Testis (tissue), 3 donors: Measurements from ENCODE around the gene PSIP1. TPM values are rescaled to one million over a fixed set of nuclear protein-coding genes. Genes with fewer than 3 reads are reported as not detected.

Experiments used
- DNase-seq: peaks from one replicate; pipeline ENCODE4 v3.0.0-alpha.2; 2019
- H3K27ac ChIP-seq, 2 donors: fragments of 200-600 bp; sonication (generic); one replicate each; pipeline ENCODE4 v1.5.1; 2019
- H3K27me3 ChIP-seq: fragments of 200-600 bp; sonication (generic); one replicate; pipeline ENCODE4 v1.5.1; 2019
- H3K36me3 ChIP-seq: fragments of 200-600 bp; sonication (generic); one replicate; pipeline ENCODE4 v1.5.1; 2017; ENCODE audit warnings: low read depth; ENCODE audit errors: missing control alignments
- H3K4me1 ChIP-seq: fragments of 200-600 bp; sonication (generic); one replicate; pipeline ENCODE4 v1.5.1; 2019
- H3K4me3 ChIP-seq, 2 donors: fragments of 200-600 bp; sonication (generic); one replicate each; pipeline ENCODE4 v1.5.1; 2017 to 2019
- H3K9me3 ChIP-seq: fragments of 200-600 bp; sonication (generic); one replicate; pipeline ENCODE4 v1.5.1; 2017
- CTCF ChIP-seq, 3 experiments: fragments of 450-650 bp in 2 of 3; fragments of 200-600 bp in 1 of 3; sonication (generic) in 1 of 3; IDR thresholded peaks; one replicate each; pipeline ENCODE4 v1.5.1; 2016 to 2019; ENCODE audit warnings: antibody characterized with exemption in 3 of 3, mild to moderate bottlenecking in 2 of 3, moderate library complexity in 1 of 3
- POLR2A ChIP-seq: fragments of 450-650 bp; IDR thresholded peaks from one replicate; pipeline ENCODE4 v1.6.1; 2017; ENCODE audit warnings: antibody characterized with exemption, mild to moderate bottlenecking, moderate library complexity
- WGBS, 2 donors: methylation state at CpG; one replicate each; pipeline ENCODE4 v1.1.5; 2018; 5-methylcytosine and 5-hydroxymethylcytosine counted together
- intact Hi-C: fragments of 100-400 bp; cut with DNase I; formaldehyde crosslinking; loops from one replicate; pipeline ENCODE4 v1.15.1; 2023; ENCODE audit warnings: low total_unique reads
- polyA plus RNA-seq: library from polyadenylated mRNA; stranded (reverse); fragments of 350-450 nt; fragmentation: Illumina TruSeq; extraction: RNeasy Lipid Tissue Mini Kit (QIAGEN cat#74804); gene quantifications from one replicate; pipeline ENCODE4 v1.2.3, GENCODE V29; 2014; ENCODE audit warnings: low read depth, low replicate concordance; ENCODE audit not compliant: insufficient read depth
- total RNA-seq, 2 donors: library from RNA; depleted of rRNA; stranded (reverse); fragments of >200 nt; gene quantifications; one replicate each; pipeline ENCODE4 v1.2.3, GENCODE V29; 2016

PSIP1 gene
- total and polyA plus RNA-seq, 3 donors from 2014 or later = 57.3 to 98.2 (median 93.4) TPM

- no peak for TF ChIP-seq POLR2A
- no peak for TF ChIP-seq CTCF (IDR thresholded peaks at IDR 0.05)
- Histone ChIP-seq H3K4me1 (no peaks in the 10 kb centered on the region), H3K9me3 (no peaks in the 10 kb centered on the region), H3K27ac (no peak overlapping the region), H3K4me3 (no peak overlapping the region), H3K27me3 (no peaks in the 10 kb centered on the region), H3K36me3 (no peaks in the 10 kb centered on the region)
- WGBS, 2 donors = 68 to 71% methylated on average over 1 of the region's 1 CpG
- intact Hi-C loops = no loop called here
- no peak for DNase-seq
Observed at GRCh38 chr9:15482146-15482545, 28.6 kb downstream of the PSIP1 start.

- 74 to 79% methylated on average over 1 of the region's 1 CpG for WGBS, 2 donors
- intact Hi-C loops = no loop called here
- Histone ChIP-seq H3K27me3 (no peaks in the 10 kb centered on the region), H3K9me3 (no peaks in the 10 kb centered on the region), H3K27ac (no peak overlapping the region), H3K36me3 (no peaks in the 10 kb centered on the region), H3K4me3 (no peak overlapping the region), H3K4me1 (no peaks in the 10 kb centered on the region)
- no peak for DNase-seq
- TF ChIP-seq POLR2A (no peak), CTCF (IDR thresholded peaks at IDR 0.05) (no peak)
Observed at GRCh38 chr9:15480028-15480427, 30.7 kb downstream of the PSIP1 start.

GRCh38 chr9:15475923-15476536, 34.7 kb downstream of the PSIP1 start:
- H3K27ac ChIP-seq = no peak overlapping the region
- no peak overlapping the region for H3K4me3 ChIP-seq
- H3K4me1 ChIP-seq = no peaks in the 10 kb centered on the region
- H3K36me3 ChIP-seq = no peaks in the 10 kb centered on the region
- DNase-seq = no peak
- TF ChIP-seq CTCF (IDR thresholded peaks at IDR 0.05) (no peak), POLR2A (no peak)
- no peaks in the 10 kb centered on the region for H3K27me3 ChIP-seq
- WGBS, 2 donors = 87 to 93% methylated on average over 8 of the region's 8 CpGs
- H3K9me3 ChIP-seq = no peaks in the 10 kb centered on the region
- intact Hi-C loops = no loop called here

DNA sequence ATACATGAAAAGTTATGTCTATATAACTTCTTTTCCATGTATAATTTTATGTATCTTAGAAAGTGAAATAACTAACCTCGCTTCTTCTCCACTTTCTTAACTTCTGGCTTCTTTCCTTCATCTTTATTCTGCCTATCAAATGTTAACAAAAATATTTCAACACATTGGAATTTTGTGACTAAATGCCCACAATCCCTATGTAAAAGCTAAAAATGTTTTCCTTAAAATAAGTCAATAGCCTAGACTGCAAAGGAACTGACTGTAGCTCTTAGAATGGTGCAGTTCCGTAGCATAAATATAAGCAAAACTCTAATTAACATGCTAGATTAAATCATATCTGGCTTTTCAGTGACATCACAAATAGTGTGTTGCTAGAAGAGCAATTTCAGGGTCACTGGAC, 40.9 kb downstream of the PSIP1 start:
- WGBS, 2 donors = 94 to 97% methylated on average over 2 of the region's 2 CpGs
- DNase-seq = no peak
- no peak overlapping the region for H3K27ac ChIP-seq
- no peaks in the 10 kb centered on the region for H3K9me3 ChIP-seq
- intact Hi-C loops = no loop called here
- H3K36me3 ChIP-seq = no peaks in the 10 kb centered on the region
- no peaks in the 10 kb centered on the region for H3K4me1 ChIP-seq
- H3K4me3 ChIP-seq = no peak overlapping the region
- no peaks in the 10 kb centered on the region for H3K27me3 ChIP-seq
- no peak for TF ChIP-seq POLR2A
- no peak for TF ChIP-seq CTCF (IDR thresholded peaks at IDR 0.05)

GRCh38 chr9:15469406-15469805, 41.4 kb downstream of the PSIP1 start:
- no peaks in the 10 kb centered on the region for H3K9me3 ChIP-seq
- intact Hi-C loops = no loop called here
- H3K4me1 ChIP-seq = no peaks in the 10 kb centered on the region
- 77 to 83% methylated on average over 1 of the region's 1 CpG for WGBS, 2 donors
- no peak overlapping the region for H3K4me3 ChIP-seq
- TF ChIP-seq CTCF (IDR thresholded peaks at IDR 0.05) (no peak), POLR2A (no peak)
- no peaks in the 10 kb centered on the region for H3K36me3 ChIP-seq
- DNase-seq = no peak
- no peak overlapping the region for H3K27ac ChIP-seq
- no peaks in the 10 kb centered on the region for H3K27me3 ChIP-seq
